Measurements from ENCODE around the gene FSTL4. TPM values are rescaled to one million over a fixed set of nuclear protein-coding genes. Genes with fewer than 3 reads are reported as not detected.

FSTL4 gene
- total and polyA plus RNA-seq, 4 donors, result 0.02 to 0.18 TPM; not detected in 2

GRCh38 chr5:133198511-133198910 lies 413.8 kb downstream of the FSTL4 start:
- no peak overlapping the region for H3K9ac ChIP-seq (ENCODE audit: low read depth in 1 of 2, low read length in 2 of 2)
- peaks cover 0 to 3% (median 0%) of the 10 kb centered on the region in 4 donors for H3K27me3 ChIP-seq (ENCODE audit: control insufficient read depth in 4 of 4, insufficient read depth in 4 of 4, low read length in 3 of 4)
- DNase-seq (ENCODE audit: low spot score), result no peak
- H3K27ac ChIP-seq (ENCODE audit: low read depth in 1 of 2, low read length in 2 of 2), result no peak overlapping the region
- no peak overlapping the region for H3K4me3 ChIP-seq (ENCODE audit: low read depth in 1 of 3, low read length in 3 of 3)
- WGBS, result 77% methylated on average over 12 of the region's 12 CpGs
- H3K4me1 ChIP-seq (ENCODE audit: control insufficient read depth in 4 of 4, insufficient read depth in 4 of 4, low read length in 3 of 4), result no peaks in the 10 kb centered on the region
- H3K36me3 ChIP-seq (ENCODE audit: control insufficient read depth in 4 of 4, insufficient read depth in 3 of 4, low read depth in 1 of 4, low read length in 3 of 4), result no peaks in the 10 kb centered on the region
- no peak for TF ChIP-seq EGR1 (IDR thresholded peaks at IDR 0.05; ENCODE audit: low read depth in 2 of 2)
- TF ChIP-seq REST (IDR thresholded peaks at IDR 0.05), result no peak
- TF ChIP-seq RAD21 (IDR thresholded peaks at IDR 0.05), result no peak
- no peak for TF ChIP-seq CTCF (IDR thresholded peaks at IDR 0.05; ENCODE audit: low read depth, low read length, missing input control)
- TF ChIP-seq HNF4G (IDR thresholded peaks at IDR 0.05), result no peak
- no peak for TF ChIP-seq HNF4A (conservative IDR thresholded peaks at IDR 0.05)
- no peak for TF ChIP-seq ZBTB33 (IDR thresholded peaks at IDR 0.05)
- no peak for TF ChIP-seq MAX (IDR thresholded peaks at IDR 0.05)
- no peak for TF ChIP-seq ATF3 (IDR thresholded peaks at IDR 0.05)
- TF ChIP-seq TAF1 (conservative IDR thresholded peaks at IDR 0.05), result no peak
- TF ChIP-seq GABPA (IDR thresholded peaks at IDR 0.05 in 1 of 2, conservative IDR thresholded peaks at IDR 0.05 in 1 of 2), result no peak
- TF ChIP-seq YY1 (IDR thresholded peaks at IDR 0.05), result no peak
- TF ChIP-seq FOXA2 (IDR thresholded peaks at IDR 0.05), result no peak
- TF ChIP-seq RXRA (IDR thresholded peaks at IDR 0.05), result no peak
- TF ChIP-seq JUND (IDR thresholded peaks at IDR 0.05), result no peak
- TF ChIP-seq FOXA1 (IDR thresholded peaks at IDR 0.05), result no peak
- no peak for TF ChIP-seq SP1 (IDR thresholded peaks at IDR 0.05)
- no peak for TF ChIP-seq NR2F2 (IDR thresholded peaks at IDR 0.05)
- no peaks in the 10 kb centered on the region for H3K9me3 ChIP-seq (ENCODE audit: control insufficient read depth in 4 of 4, low read length in 3 of 4)

Measured in liver (tissue), 9 donors.